K562 (cell line): ENCODE results near the gene MAP3K7. TPM values are rescaled to one million over a fixed set of nuclear protein-coding genes. Genes with fewer than 3 reads are reported as not detected.

Experiments used
- FOXP1 ChIP-seq: sonication (generic); formaldehyde crosslinking; IDR thresholded peaks from 2 replicates; pipeline ENCODE4 v1.8.0; 2022; ENCODE audit warnings: mild to moderate bottlenecking, missing genetic modification reagents
- KAT2B ChIP-seq: IDR thresholded peaks from one replicate; pipeline ENCODE4 v1.6.1; 2012; ENCODE audit warnings: low read depth, mild to moderate bottlenecking, control low read depth, inconsistent platforms, low read length, moderate library complexity
- RBM25 ChIP-seq: fragments of 200-400 bp; formaldehyde crosslinking; IDR thresholded peaks from 2 replicates; pipeline ENCODE4 v1.6.1; 2018; ENCODE audit warnings: low read length, low read depth, moderate library complexity; ENCODE audit not compliant: severe bottlenecking
- SIN3B ChIP-seq: fragments of 450-650 bp; IDR thresholded peaks from 2 replicates; pipeline ENCODE4 v1.6.1; 2017; ENCODE audit warnings: low read depth, mild to moderate bottlenecking, moderate library complexity
- SOX6 ChIP-seq: fragments of 450-650 bp; IDR thresholded peaks from 2 replicates; pipeline ENCODE4 v1.6.1; 2014; ENCODE audit warnings: mild to moderate bottlenecking
- TAF9B ChIP-seq: fragments of 450-650 bp; IDR thresholded peaks from 2 replicates; pipeline ENCODE4 v1.6.1; 2018; ENCODE audit warnings: mild to moderate bottlenecking; ENCODE audit not compliant: partially characterized antibody
- TOE1 ChIP-seq, 2 experiments: fragments of 450-650 bp in 1 of 2; sonication (generic) in 1 of 2; formaldehyde crosslinking in 1 of 2; IDR thresholded peaks; 2 replicates each; pipeline versions ENCODE4 v1.7.1 to v1.8.0; 2016 to 2022; ENCODE audit warnings: borderline replicate concordance in 2 of 2, mild to moderate bottlenecking in 2 of 2, antibody characterized with exemption in 1 of 2, inconsistent platforms in 1 of 2, low read depth in 1 of 2, missing genetic modification reagents in 1 of 2, moderate library complexity in 1 of 2
- TSC22D4 ChIP-seq: fragments of 450-650 bp; IDR thresholded peaks from 2 replicates; pipeline ENCODE4 v1.6.1; 2016; ENCODE audit warnings: missing genetic modification characterization, missing biosample characterization, control low read depth
- ZNF316 ChIP-seq: fragments of 450-650 bp; IDR thresholded peaks from 2 replicates; pipeline ENCODE4 v1.6.1; 2016
- ZNF589 ChIP-seq: fragments of 200-800 bp; sonication (Bioruptor generic); IDR thresholded peaks from 2 replicates; pipeline ENCODE4 v1.6.1; 2016; ENCODE audit warnings: low read depth, missing genetic modification characterization, missing compliant biosample characterization
- polyA plus RNA-seq, 8 experiments: library from polyadenylated mRNA; depleted of rRNA in 4 of 8; stranded (reverse) in 5 of 8; unstranded in 3 of 8; fragments of >200 nt; fragmentation: Nextera tagmentation in 2 of 8; fragmentation: Illumina TruSeq in 1 of 8; extraction: Ambion mirVana in 2 of 8; extraction: Trizol in 1 of 8; gene quantifications; 2 replicates each; pipeline versions ENCODE4 v1.2.1 to v1.2.3, GENCODE V29; 2011 to 2014; ENCODE audit warnings: inconsistent platforms in 1 of 8, missing spikeins in 1 of 8
- total RNA-seq, 7 experiments: library from RNA; depleted of rRNA in 6 of 7; stranded (reverse); fragments of >200 nt in 6 of 7; fragmentation: Illumina TruSeq in 2 of 7; extraction: Trizol in 2 of 7; gene quantifications; 2 replicates each; pipeline versions ENCODE4 v1.2.1 to v1.2.3, GENCODE V29; 2011 to 2021; ENCODE audit warnings: low replicate concordance in 1 of 7
- TF ChIP-seq, protein P1 (sequence below): fragments of 450-650 bp; IDR thresholded peaks from 2 replicates; pipeline ENCODE4 v1.6.1; 2016; ENCODE audit warnings: mild to moderate bottlenecking, moderate library complexity
- TF ChIP-seq, protein P2 (sequence below): sonication (generic); formaldehyde crosslinking; IDR thresholded peaks from 2 replicates; pipeline ENCODE4 v1.8.1; 2022; ENCODE audit warnings: missing genetic modification reagents

Gene MAP3K7
- total and polyA plus RNA-seq, 9 of the 15 experiments (the other 6 are each of a cell fraction or from before 2014, with no cell fraction given) = 13.4 to 60.9 (median 34.8) TPM

DNA sequence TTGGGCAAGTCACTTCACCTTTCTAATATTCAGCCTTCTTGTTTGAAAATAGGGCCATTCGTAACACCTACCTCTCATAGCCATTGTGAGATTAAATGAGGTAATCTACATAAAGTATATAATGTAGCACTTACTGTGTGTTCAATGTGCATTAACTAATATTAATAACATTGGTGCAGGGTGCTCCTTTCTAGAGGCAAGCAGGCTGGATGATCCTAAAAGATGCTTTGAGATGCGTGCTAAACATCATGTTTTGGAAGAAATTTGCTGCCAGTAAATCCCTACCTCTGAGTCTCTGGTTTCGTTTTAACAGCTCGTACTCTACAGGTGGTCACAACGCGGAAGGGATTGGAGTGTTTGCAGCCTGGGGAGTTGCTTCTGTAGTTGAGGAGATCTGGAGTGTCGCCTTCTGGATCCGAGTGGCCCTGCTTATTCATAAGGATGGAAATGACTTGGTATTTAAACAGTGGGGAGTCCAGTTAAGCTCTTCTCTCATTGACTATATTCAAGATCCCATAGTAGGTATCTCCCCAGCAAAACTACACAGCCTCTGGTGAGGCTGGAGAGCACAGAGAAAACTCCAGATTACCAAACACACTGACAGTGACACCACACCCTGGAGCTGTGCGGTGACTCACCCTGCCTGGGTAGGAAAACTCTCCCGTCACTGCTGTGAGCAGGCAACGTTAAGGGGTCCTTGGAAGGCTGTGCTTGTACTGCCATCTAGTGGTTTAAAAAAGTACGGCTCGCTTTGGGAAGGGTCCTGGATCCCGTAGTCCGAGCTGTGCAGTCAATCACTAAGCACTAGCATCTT lies 107.9 kb downstream of the MAP3K7 start (continued):
- TF ChIP-seq, protein P1, sequence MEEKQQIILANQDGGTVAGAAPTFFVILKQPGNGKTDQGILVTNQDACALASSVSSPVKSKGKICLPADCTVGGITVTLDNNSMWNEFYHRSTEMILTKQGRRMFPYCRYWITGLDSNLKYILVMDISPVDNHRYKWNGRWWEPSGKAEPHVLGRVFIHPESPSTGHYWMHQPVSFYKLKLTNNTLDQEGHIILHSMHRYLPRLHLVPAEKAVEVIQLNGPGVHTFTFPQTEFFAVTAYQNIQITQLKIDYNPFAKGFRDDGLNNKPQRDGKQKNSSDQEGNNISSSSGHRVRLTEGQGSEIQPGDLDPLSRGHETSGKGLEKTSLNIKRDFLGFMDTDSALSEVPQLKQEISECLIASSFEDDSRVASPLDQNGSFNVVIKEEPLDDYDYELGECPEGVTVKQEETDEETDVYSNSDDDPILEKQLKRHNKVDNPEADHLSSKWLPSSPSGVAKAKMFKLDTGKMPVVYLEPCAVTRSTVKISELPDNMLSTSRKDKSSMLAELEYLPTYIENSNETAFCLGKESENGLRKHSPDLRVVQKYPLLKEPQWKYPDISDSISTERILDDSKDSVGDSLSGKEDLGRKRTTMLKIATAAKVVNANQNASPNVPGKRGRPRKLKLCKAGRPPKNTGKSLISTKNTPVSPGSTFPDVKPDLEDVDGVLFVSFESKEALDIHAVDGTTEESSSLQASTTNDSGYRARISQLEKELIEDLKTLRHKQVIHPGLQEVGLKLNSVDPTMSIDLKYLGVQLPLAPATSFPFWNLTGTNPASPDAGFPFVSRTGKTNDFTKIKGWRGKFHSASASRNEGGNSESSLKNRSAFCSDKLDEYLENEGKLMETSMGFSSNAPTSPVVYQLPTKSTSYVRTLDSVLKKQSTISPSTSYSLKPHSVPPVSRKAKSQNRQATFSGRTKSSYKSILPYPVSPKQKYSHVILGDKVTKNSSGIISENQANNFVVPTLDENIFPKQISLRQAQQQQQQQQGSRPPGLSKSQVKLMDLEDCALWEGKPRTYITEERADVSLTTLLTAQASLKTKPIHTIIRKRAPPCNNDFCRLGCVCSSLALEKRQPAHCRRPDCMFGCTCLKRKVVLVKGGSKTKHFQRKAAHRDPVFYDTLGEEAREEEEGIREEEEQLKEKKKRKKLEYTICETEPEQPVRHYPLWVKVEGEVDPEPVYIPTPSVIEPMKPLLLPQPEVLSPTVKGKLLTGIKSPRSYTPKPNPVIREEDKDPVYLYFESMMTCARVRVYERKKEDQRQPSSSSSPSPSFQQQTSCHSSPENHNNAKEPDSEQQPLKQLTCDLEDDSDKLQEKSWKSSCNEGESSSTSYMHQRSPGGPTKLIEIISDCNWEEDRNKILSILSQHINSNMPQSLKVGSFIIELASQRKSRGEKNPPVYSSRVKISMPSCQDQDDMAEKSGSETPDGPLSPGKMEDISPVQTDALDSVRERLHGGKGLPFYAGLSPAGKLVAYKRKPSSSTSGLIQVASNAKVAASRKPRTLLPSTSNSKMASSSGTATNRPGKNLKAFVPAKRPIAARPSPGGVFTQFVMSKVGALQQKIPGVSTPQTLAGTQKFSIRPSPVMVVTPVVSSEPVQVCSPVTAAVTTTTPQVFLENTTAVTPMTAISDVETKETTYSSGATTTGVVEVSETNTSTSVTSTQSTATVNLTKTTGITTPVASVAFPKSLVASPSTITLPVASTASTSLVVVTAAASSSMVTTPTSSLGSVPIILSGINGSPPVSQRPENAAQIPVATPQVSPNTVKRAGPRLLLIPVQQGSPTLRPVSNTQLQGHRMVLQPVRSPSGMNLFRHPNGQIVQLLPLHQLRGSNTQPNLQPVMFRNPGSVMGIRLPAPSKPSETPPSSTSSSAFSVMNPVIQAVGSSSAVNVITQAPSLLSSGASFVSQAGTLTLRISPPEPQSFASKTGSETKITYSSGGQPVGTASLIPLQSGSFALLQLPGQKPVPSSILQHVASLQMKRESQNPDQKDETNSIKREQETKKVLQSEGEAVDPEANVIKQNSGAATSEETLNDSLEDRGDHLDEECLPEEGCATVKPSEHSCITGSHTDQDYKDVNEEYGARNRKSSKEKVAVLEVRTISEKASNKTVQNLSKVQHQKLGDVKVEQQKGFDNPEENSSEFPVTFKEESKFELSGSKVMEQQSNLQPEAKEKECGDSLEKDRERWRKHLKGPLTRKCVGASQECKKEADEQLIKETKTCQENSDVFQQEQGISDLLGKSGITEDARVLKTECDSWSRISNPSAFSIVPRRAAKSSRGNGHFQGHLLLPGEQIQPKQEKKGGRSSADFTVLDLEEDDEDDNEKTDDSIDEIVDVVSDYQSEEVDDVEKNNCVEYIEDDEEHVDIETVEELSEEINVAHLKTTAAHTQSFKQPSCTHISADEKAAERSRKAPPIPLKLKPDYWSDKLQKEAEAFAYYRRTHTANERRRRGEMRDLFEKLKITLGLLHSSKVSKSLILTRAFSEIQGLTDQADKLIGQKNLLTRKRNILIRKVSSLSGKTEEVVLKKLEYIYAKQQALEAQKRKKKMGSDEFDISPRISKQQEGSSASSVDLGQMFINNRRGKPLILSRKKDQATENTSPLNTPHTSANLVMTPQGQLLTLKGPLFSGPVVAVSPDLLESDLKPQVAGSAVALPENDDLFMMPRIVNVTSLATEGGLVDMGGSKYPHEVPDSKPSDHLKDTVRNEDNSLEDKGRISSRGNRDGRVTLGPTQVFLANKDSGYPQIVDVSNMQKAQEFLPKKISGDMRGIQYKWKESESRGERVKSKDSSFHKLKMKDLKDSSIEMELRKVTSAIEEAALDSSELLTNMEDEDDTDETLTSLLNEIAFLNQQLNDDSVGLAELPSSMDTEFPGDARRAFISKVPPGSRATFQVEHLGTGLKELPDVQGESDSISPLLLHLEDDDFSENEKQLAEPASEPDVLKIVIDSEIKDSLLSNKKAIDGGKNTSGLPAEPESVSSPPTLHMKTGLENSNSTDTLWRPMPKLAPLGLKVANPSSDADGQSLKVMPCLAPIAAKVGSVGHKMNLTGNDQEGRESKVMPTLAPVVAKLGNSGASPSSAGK = no peak
- TF ChIP-seq ZNF316 = 0 out of 2 replicates have a peak, but pooled peaks have one; percentile 20
- TF ChIP-seq RBM25 = no peak
- TF ChIP-seq, protein P2, sequence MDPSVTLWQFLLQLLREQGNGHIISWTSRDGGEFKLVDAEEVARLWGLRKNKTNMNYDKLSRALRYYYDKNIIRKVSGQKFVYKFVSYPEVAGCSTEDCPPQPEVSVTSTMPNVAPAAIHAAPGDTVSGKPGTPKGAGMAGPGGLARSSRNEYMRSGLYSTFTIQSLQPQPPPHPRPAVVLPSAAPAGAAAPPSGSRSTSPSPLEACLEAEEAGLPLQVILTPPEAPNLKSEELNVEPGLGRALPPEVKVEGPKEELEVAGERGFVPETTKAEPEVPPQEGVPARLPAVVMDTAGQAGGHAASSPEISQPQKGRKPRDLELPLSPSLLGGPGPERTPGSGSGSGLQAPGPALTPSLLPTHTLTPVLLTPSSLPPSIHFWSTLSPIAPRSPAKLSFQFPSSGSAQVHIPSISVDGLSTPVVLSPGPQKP = no peak
- no peak for TF ChIP-seq KAT2B
- TF ChIP-seq ZNF589 (CRISPR knock-in tag) = no peak
- TF ChIP-seq FOXP1 = no peak
- no peak for TF ChIP-seq SOX6
- TF ChIP-seq TSC22D4 (tag) = no peak
- no peak for TF ChIP-seq TOE1 (IDR thresholded peaks at IDR 0.05; ENCODE audit: borderline replicate concordance)
- TF ChIP-seq TOE1 (CRISPR knock-in tag; IDR thresholded peaks at IDR 0.05; ENCODE audit: borderline replicate concordance, low read depth) = no peak
- TF ChIP-seq TAF9B = no peak
- no peak for TF ChIP-seq SIN3B
